ENCODE results near the gene CPE. TPM values are rescaled to one million over a fixed set of nuclear protein-coding genes. Genes with fewer than 3 reads are reported as not detected.
A peak's percentile ranks its signal among the peaks of the same experiment; 100 is the strongest.
"Not testable (repeated sequence)": the region's sequence is repeated elsewhere in the genome, so short reads cannot be mapped to it uniquely, and the experiment has no call there.

CPE gene
- total RNA-seq, 1 donor from 2014 or later, result 10.7 TPM

DNA sequence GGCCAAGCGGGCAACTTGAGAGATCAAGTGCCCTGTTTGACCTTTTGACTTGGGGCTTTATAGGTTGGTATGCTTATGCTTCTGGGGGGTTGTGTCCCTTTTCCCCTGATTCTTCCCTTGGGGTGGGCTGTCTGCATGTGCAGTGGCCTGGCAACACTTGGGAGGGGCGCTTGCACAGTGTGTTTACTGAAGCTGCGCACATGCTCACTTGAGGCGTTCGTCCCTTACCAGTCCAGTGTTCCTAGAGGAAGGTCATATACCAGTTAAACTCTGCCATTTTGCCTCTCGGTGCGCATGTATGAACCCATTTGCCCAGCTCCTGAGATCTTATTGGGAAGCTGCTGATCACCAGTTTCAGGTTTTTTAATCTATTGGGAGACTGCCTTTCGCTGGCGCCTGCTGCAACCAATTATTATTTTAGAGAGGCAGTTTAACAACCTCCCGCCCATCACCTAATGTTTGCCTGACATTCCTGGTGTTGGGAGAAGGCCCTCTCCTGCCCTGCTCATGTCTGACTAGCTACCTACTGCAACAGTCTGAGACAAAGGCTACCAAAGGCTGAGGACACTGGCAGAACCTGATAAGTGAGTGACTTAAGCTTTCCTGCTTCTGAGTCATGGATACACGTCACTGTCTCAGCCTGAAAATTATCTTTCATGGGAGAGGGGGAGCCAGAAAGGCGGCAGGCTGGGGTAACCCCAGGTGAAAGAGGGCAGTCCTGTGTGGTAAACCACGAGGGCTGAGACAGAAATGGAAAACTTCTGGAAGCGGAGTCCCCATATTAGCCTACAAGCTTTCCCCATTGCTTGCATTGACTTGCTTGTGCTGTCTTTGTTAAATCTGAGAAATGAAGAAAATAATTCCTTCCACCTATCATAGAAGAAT lies 97.6 kb downstream of the CPE start:
- H3K4me3 ChIP-seq (ENCODE audit: low read depth, low read length), result no peak overlapping the region
- TF ChIP-seq, protein P1, sequence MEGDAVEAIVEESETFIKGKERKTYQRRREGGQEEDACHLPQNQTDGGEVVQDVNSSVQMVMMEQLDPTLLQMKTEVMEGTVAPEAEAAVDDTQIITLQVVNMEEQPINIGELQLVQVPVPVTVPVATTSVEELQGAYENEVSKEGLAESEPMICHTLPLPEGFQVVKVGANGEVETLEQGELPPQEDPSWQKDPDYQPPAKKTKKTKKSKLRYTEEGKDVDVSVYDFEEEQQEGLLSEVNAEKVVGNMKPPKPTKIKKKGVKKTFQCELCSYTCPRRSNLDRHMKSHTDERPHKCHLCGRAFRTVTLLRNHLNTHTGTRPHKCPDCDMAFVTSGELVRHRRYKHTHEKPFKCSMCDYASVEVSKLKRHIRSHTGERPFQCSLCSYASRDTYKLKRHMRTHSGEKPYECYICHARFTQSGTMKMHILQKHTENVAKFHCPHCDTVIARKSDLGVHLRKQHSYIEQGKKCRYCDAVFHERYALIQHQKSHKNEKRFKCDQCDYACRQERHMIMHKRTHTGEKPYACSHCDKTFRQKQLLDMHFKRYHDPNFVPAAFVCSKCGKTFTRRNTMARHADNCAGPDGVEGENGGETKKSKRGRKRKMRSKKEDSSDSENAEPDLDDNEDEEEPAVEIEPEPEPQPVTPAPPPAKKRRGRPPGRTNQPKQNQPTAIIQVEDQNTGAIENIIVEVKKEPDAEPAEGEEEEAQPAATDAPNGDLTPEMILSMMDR (conservative IDR thresholded peaks at IDR 0.05; ENCODE audit: low read depth, low read length), result no peak
- DNase-seq (ENCODE audit: low read depth), result no peak

DNA sequence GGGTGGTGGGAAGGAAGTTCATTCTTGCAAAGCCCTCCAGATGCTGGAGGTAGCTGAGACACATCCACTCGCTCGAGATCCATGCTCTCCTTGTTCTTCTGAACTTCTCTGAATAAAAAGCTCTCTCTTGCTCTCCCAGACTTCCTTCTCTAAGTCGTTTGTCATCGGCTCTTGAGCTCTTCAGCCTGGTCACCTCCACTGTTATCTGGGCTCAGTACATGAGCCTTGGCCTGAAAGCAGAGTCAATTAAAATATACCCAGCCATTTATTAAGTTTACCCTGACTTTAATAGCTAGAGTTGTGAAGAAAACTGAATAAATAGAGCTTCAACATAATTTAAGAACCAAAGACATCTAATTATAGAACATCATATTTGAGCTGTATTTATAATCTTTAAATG lies 99.0 kb downstream of the CPE start:
- H3K4me3 ChIP-seq (ENCODE audit: low read depth, low read length), result no peak overlapping the region
- DNase-seq (ENCODE audit: low read depth), result no peak
- TF ChIP-seq, protein P1 (conservative IDR thresholded peaks at IDR 0.05; ENCODE audit: low read depth, low read length), result no peak

DNA sequence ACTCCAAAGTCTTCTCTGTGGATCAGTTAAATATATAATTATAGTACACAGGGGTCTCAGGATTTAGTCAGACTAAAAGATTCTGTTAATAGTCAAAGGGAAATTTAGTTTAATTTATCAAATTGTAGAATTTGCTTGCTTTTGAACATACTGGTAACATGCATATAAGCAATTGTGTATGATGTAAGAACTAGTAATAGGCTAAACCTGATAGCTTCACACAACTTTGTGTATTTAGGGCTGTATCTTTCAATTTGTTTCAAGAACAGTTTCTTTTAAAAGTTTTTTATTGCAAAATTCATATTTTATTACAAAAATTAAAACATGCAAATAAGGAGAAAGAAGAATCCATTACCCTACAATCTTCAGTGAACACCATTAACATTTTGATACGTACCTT lies 99.5 kb downstream of the CPE start:
- H3K4me3 ChIP-seq (ENCODE audit: low read depth, low read length), result no peak overlapping the region
- TF ChIP-seq, protein P1 (conservative IDR thresholded peaks at IDR 0.05; ENCODE audit: low read depth, low read length), result no peak
- no peak for DNase-seq (ENCODE audit: low read depth)

DNA sequence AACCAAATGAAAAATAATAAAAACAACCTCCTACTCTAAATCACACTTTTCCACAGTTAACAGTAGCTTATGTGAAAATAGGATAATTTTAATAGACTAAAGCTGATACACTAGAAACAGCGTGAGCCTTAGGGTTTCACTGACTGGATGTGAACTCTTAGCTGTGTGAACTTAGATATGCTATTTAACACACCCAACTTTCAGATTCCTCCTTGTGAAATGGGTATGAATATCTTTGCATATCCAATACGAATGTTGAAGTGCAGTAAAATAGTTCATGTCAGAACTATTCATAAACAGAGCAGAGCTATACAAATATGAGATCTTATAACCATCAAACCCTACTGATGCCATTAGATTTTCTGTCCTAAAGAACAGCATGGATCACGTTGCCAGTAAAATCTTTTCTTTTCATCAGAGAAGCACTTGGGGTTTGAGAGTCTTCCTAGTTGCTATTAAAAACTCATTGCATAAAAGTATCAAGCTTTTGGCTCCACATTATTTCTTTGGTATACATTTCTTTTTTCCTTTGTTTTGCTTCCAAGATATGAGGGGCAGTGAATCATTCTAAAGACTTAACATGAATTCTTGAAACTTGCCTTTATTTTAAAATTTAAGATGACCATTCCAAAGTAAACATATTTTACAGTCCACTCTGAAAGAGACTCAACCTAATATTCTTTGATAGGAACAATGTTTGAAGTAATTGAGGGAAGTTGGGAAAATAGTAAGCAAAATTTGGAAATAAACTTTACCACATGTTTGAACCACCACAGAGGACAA lies 102.4 kb downstream of the CPE start:
- no peak overlapping the region for H3K4me3 ChIP-seq (ENCODE audit: low read depth, low read length)
- DNase-seq (ENCODE audit: low read depth), result no peak
- TF ChIP-seq, protein P1 (conservative IDR thresholded peaks at IDR 0.05; ENCODE audit: low read depth, low read length), result no peak

DNA sequence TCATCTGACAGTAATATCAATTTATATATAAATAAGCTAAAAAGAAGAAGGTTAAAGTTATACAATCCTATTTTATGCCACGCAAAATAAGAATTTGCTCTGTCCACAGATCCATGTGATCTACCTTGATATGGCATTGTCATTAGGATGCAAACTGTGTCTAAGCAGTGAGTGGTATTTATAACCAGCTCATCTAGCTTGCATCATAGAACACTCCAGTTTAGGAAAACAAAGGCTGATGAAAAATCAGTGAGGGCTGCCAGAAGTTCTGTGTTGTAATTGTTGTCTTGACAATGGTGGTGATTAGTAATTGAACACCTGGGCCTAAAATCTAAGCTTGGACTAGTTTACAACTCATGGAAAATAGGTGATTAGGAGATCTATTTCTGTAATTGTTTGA lies 111.0 kb downstream of the CPE start:
- DNase-seq (ENCODE audit: low read depth), result no peak
- TF ChIP-seq, protein P1 (conservative IDR thresholded peaks at IDR 0.05; ENCODE audit: low read depth, low read length), result no peak
- no peak overlapping the region for H3K4me3 ChIP-seq (ENCODE audit: low read depth, low read length)

DNA sequence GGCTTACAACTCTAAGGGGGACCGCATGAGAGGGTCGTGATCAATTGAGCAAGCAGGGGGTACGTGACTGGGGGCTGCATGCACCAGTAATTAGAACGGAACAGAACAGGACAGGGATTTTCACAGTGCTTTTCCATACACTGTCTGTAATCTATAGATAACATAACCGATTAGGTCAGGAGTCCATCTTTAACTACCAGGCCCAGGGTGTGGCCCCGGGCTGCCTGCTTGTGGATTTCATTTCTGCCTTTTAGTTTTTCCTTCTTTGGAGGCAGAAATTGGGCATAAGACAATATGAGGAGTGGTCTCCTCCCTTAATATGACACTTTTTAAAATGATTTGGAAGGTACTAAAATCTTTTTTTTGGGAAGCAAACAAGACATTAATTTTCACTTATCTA lies 113.8 kb downstream of the CPE start:
- not testable (repeated sequence) for H3K4me3 ChIP-seq (ENCODE audit: low read depth, low read length); DNase-seq (ENCODE audit: low read depth)

DNA sequence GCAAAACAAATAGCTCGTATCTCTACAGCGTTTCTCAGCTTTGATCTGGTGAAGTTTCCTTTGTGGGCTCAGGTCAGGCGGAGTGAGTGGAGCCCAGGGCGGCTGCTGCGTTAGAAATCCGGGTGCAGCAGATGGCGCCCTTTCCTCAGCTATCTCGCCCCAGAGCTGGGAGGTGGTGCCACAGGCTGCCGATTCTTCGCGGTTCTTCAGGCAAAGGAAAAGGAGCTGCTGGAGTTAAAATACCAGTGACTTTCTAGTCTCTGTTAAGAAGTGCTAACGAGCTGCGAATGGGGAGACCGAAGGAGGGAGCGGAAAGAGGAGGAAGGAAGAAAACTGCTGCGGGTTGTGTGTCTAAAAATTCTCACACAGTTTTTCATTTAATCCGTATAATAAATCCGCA lies 114.6 kb downstream of the CPE start:
- TF ChIP-seq, protein P1 (conservative IDR thresholded peaks at IDR 0.05; ENCODE audit: low read depth, low read length), result peak; percentile 82
- H3K4me3 ChIP-seq (ENCODE audit: low read depth, low read length), result peak overlapping the region; percentile 35
- DNase-seq (ENCODE audit: low read depth), result no peak
